C1 segment of cervical spinal cord (tissue), 14 donors: ENCODE results near the gene CEP250.
A peak's percentile ranks its signal among the peaks of the same experiment; 100 is the strongest.
"Not testable (repeated sequence)": the region's sequence is repeated elsewhere in the genome, so short reads cannot be mapped to it uniquely, and the experiment has no call there.

Experiments
- DNase-seq, 14 donors: peaks; one replicate each; lab custom pipeline; 2025; lab: John Stamatoyannopoulos, UW

CEP250 gene

GRCh38 chr20:35518955-35519354 is 63.6 kb downstream of the CEP250 start:
- DNase-seq = no peak

GRCh38 chr20:35523298-35523888 is 68.0 kb downstream of the CEP250 start:
- DNase-seq = no peak

GRCh38 chr20:35525639-35526038 is 70.2 kb downstream of the CEP250 start:
- DNase-seq = no peak

GRCh38 chr20:35527122-35527769 is 71.8 kb downstream of the CEP250 start:
- no peak for DNase-seq

DNA sequence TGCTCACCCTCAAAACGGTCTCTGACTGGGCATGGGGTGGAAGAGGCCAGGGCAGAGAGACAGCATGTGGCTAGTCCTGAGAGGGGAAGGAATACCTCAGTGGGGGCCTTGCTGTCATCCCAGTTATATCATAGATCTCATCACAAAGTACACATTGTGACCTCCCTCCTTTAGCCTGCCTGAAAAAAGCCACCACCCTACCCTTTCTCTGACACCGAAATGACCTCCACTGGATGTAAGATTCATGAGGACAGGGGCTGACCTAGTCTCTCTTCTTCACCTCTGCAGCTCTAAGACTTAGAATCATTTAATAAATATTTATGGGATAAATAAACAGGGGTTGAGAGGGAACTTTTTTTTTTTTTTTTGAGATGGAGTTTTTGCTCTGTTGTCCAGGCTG is 74.2 kb downstream of the CEP250 start, which contains the start of gene C20orf173:
TSS of gene C20orf173 (minus strand) at position 101 of the 400 bp plus-strand sequence. CDS start 279 bp downstream, outside the sequence.
- DNase-seq = no peak

GRCh38 chr20:35539756-35540212 is 84.4 kb downstream of the CEP250 start:
- DNase-seq = no peak

DNA sequence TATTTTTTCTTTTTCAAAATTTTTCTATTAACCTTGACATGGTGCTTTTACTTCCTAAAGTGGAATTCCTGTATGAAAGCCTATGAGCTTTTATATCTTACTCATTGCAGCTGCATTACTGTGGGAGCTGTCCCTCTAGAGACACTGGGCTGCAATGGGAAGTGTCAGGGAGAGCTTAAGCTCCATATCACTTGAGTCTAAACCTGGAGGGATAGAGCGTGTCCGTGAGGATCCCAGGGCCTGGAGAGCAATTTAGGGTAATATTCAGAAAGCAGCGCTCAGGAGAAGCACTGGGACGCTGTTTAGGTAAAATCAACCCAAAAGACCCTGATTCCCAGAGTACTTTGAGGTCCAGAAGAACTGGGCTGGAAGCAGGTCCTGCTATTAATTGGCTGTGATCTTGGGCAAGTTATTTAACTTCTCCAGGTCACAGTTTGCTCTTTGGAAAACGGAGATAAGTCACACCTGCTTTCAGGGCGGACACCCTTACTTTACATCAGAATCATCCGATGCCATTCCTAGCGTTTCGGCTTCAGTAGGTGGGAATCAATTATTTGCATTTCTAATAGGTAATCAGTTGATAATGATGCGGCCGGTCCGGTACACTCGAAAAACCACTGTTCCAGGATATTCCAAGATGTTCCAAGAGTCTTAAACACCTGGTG is 85.9 kb downstream of the CEP250 start:
- DNase-seq = no peak

DNA sequence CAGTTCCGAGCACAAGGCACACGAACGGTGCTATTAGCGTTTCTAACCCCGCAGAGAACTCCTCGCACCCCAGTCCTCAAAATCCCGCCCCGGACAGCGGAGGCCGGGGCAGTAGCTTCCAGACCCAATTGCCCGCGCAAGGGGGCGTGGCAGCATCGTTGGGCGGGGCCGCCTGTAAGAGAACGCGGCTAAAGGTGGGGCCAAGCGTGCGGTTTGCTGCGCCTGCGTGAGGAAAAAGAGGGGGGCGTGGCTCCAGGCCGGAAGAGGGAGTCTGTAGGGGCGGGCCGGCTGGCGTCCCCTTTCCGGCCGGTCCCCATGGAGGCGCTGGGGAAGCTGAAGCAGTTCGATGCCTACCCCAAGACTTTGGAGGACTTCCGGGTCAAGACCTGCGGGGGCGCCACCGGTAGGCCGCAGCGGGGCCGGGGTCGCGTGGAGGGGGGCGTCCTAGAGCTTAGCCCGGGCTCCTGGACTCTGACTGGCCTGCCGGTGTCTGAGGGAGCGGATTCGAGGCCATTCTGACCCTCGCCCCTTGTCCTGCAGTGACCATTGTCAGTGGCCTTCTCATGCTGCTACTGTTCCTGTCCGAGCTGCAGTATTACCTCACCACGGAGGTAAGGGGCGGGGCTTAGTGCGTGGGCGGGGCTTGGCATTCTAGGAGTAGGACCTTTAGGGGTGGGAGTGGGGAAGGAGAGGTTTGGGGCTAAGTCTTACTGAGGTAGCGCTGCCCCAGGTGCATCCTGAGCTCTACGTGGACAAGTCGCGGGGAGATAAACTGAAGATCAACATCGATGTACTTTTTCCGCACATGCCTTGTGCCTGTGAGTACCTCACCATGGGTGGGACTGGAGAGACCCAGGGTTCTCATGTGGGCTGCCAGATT is 86.6 kb downstream of the CEP250 start, which contains the start of gene ERGIC3:
TSS of gene ERGIC3 (plus strand) at position 296 of the 880 bp plus-strand sequence. CDS start at position 316, 20 bp downstream.
- peak; percentile 37 to 93 (median 86) for DNase-seq

DNA sequence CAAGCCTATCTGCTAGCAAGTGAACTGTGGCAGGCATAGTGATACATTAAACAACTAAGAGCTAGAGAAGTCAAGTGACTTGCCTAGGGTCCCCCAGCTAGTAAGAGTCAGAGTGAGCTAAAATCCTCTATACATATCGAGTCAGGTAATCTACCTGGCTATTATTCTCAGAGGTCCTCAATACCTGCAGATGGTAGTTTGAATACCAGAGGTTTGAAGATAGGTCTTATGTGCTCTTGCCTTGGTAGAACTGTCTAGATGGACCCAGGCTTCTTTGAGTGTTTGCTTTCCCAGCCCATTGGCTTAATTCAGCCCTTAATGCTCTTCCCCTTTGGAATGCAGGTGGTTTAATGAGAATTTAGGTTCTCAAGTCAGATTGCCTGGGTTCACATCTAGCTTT is 87.6 kb downstream of the CEP250 start:
- no peak for DNase-seq

DNA sequence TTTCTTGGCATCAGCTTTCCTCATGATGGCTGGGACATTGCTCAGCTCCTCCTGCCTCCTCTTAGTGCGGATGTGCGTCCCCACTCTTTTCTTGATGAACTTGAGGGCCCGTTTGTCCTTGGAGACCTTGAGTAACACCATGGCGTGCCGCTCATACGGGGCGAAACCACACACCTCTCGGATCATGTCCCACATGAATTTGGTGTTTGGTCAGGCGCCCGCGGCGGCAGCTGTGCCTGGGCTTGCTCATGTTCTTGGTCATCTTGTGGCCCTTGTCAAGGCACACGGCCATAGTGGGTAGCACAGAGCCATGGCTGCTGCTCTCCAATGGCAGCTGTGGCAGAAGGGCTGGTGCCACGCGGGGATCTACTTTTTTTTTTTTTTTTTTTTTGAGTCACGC is 89.0 kb downstream of the CEP250 start:
- no peak for DNase-seq

DNA sequence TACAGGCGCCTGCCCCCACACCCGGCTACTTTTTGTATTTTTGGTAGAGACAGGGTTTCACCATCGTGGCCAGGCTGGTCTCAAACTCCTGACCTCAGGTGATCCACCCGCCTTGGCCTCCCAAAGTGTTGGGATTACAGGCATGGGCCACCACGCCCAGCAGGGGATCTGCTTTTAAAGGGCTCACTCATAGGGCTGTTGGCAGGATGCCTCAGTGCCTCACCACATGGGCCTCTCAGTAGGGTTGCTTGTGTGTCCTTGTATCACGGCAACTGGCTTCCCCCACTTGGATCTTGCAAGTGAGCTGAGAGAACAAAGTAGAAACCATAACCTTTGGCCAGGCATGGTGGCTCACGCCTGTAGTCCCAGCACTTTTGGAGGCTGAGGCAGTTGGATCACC is 89.5 kb downstream of the CEP250 start:
- not testable (repeated sequence) for DNase-seq

- no peak for DNase-seq
These were observed 90.7 kb downstream of the CEP250 start for GRCh38 chr20:35546127-35546526.

GRCh38 chr20:35547329-35547728 is 91.9 kb downstream of the CEP250 start:
- no peak for DNase-seq

DNA sequence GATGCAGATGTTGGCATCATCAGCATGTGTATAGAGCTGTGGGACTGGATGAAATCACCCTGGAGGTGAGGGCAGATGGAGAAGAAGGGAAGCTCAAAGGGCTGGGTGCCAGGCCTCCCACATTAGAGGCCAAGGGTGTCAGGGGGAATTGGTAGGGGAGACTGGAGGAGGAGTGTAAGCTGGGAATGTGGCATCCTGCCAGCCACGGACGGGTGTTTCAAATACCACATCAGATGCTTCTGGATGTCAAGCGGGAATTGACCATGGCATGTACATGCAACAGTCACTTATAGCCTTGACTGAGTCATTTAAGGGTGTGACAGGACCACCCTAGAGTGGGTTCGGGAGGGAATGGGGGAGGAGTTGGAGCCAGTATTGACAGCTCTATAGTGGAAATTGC is 96.1 kb downstream of the CEP250 start:
- DNase-seq = no peak

DNA sequence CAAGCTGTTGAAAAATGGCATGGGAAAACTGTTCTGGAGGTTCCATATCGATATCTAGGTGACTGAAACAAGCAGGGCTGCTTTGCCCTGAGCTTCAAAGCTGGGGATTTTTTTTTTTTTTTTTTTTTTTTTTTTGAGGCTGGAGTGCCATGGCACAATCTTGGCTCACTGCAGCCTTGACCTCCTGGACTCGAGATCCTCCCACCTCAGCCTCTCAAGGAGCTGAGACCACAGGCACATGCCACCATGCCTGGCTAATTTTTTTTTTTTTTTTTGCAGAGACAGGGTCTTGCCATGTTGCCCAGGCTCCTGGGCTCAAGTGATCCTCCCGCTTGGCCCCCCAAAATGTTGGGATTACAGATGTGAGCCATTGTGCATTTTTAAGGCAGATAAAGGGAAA is 97.5 kb downstream of the CEP250 start:
- no peak for DNase-seq

- DNase-seq = not testable (repeated sequence)
These were observed 100.1 kb downstream of the CEP250 start for GRCh38 chr20:35555461-35555860.

GRCh38 chr20:35555951-35556645 is 100.7 kb downstream of the CEP250 start:
- DNase-seq = no peak

DNA sequence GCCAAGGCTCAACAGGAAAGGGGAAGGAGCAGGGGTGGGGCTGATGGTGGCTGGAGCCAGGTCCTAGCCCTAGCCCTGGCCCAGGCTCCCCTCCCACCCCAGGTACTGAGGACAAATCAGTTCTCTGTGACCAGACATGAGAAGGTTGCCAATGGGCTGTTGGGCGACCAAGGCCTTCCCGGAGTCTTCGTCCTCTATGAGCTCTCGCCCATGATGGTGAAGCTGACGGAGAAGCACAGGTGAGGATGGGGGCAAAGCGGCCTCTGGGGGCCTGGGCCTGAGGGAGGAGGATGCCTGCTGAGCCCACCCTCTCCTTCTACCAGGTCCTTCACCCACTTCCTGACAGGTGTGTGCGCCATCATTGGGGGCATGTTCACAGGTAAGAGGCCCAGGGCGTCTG is 101.5 kb downstream of the CEP250 start:
- no peak for DNase-seq

GRCh38 chr20:35558451-35558850 is 103.1 kb downstream of the CEP250 start:
- DNase-seq = no peak

- DNase-seq = no peak
These were observed 103.8 kb downstream of the CEP250 start for GRCh38 chr20:35559042-35559693.

DNA sequence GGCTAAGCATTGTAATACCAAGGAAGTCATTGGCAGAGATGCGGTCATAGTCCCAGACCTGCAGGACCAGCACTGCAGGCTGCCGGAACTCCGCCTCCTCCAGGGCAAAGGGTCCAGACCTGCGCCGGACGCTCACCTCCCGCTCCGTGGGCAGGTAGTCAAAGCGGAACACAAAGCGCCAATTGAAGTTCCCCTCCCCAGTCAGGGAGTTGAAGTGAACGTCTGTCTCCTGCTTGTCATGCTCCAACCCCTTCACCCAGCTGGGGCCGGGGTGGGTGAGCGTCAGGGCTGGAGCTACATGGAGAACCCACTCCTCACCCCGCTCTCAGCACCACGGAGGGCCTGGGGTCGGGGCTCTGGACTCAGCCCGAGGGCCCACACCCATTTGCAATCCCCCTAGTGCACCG is 104.7 kb downstream of the CEP250 start:
- DNase-seq = no peak
